GM20431 (cell line): ENCODE data around the gene MTHFSD.

Source experiments
- in situ Hi-C: fragments of 300-500 bp; cut with MseI, MboI; formaldehyde crosslinking; loops from one replicate; pipeline ENCODE4 v1.15.0; 2020; ENCODE audit warnings: low sequenced_read_pairs; ENCODE audit not compliant: unreplicated experiment

The MTHFSD gene

DNA sequence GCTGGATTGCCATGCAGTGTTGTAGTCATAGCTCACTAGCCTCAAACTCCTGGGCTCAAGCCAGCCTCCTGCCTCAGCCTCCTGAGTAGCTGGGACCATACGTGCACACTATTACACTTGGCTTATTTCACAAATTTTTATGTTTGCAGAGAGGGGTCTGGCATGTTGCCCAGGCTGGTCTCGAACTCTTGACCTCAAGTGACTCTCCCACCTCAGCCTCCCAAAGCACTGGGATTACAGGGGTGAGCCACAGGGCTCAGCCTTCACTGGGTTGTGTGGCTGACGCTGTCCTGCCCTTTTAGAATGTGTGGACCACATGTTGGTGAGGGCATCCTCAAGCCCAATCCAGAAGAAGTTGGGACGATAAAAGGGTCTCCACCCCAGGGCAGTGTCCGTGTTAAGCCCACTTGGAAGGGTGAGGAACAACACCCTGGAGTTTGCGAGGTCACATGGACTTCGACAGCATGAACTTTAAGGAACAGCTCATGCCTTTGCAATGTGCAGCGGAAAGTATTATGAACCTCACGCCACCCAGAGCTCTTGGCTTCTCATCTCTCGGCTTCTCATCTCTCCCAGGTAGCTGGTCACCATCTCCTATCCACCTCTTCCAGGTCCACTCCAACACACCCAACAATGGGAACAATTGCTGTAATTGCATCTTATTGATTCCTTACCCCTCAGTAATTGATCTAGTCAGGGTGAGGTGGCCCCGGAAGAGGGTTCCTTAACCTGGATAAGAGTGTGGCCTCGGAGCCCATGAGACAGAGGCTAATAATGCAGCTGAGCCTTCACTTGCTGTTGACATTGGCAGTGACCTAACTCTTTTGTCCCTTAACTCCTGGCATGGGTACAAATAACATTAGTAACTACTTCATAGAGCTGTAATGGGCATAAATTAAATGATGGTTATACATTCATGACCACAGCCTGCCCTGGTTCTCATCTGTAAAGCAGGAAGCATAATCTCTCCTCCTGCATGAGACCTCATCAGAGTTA lies 30.0 kb upstream of the MTHFSD start:
- in situ Hi-C loops = no loop called here

DNA sequence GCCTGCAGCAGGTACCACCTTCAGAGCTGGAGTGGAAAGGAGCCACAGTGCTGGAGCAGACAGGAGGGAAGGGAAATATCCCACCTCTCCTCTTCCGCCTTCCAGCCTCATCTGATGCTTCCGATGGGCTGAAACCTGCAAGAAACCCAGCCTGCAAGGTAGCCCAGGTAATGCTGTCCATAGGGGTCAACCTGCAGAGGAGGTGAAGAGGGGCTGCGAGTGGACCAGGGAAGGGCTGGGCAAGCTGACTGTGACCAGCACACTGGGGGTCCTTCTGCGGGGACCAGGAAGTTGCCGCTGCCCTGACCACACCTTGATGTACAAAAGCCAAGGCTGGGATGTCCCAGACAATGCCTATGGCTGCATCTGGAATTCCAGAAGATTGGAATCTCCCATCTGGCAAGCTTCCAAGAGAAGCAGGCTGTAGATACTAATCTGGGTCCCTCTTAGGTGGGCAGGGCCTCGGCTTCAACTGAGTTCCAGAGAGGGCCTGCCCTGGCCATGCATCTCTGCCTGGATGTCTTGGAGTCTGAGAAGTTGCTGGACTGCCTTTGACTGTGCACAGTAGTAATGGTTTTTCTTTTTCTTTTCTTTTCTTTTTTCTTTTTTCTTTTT lies 29.1 kb upstream of the MTHFSD start:
- in situ Hi-C loops = no loop called here

DNA sequence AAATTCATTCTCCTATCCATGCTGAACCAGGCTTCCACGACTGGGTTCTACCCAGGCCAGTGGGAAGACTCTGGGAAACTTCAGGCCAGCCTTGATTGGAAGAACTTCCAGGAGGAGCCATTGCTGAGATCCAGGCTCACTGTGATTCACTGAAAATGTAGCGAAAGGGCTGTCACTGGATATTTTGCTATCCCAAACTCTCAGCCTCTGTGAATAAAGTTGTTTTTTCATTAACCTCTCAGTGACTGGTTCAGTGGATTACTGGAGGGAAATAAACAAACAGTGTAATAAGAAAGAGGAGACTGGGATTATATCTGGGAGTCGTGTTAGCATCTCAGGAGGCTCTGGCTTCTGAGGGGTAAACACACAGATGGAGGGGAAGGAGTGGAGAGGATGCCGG lies 26.4 kb upstream of the MTHFSD start:
- in situ Hi-C loops = no loop called here

DNA sequence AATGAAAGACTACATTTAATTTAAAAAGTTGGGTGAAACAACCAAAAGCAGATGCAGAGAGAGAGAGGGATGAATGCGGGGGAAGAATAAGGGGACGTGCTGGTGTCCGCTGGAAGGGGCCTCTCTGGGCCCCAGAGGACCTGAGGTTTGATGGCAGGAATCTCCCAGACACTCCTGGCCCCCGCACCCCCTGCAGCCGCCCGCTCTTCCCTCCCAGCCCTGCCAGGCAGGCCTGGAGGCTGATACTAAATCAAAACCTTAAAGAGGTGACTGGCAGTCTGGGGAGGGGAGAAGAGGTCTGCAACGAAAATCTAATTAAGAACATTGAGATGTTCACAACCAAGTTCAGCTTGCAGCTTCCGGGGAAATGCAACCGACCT lies 25.7 kb upstream of the MTHFSD start:
- in situ Hi-C loops = no loop called here

DNA sequence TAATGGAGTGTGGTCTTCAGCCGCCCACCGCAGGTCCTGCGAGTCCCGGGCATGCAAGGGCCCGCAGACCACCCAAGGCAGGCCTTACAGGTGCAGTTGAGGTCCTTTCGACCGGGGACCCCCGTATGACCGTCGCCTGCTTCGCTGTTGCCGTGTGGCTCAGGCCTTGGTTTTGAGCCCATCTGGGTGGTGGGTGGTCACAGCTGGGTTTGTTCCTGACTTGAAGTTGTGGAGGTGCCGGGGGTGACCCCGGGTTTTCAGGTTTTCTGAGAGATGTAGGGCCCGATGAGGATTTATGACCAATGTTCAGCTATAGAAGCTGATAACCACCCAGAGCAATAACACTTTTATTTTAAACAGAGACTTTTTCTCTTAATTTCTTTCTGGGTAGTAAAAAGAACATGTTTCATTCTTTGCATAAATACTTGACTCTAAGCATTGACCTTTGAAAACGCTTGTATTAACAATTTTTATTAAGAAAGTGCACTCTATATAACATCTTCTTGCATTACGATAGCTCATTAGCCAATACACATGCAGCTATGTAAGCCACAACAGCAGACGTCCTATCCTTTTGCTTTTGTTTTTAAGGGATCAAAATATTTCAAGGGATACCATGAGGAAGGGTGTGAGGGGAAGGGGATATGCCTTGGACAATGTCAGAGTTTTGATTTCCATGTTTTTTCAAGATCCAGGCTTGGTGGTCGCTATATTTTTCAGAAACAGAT lies 25.2 kb upstream of the MTHFSD start:
- in situ Hi-C loops = no loop called here

DNA sequence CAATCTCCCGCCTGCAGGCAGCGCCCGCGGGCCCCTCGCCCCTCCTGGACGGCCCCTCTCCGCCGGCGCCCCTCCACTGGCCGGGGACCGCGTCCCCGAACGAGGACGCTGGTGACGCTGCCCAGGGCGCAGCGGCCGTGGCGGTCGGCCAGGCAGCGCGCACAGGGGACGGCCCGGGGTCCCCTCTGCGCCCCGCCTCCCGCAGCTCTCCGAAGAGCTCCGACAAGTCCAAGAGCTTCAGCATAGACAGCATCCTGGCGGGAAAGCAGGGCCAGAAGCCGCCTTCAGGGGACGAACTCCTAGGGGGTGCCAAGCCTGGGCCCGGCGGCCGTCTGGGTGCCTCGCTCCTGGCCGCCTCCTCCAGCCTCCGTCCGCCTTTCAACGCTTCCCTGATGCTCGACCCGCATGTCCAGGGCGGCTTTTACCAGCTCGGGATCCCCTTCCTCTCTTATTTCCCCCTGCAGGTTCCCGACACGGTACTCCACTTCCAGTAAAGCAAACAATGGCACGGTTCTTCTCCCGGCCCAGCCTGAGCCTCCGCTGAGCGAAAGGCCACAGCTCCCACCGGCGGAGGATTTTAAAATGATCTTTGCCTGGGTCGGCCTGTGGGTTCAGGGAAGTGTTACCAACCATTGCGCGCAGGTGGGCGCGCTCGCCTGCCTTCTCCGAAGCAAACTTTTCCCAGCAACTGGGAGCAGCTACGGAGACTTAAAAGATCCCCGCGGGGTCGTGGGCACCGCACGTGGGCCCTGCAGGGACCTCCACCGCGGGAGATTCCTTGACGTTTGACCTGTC lies 24.4 kb upstream of the MTHFSD start:
- in situ Hi-C loops = no loop called here

DNA sequence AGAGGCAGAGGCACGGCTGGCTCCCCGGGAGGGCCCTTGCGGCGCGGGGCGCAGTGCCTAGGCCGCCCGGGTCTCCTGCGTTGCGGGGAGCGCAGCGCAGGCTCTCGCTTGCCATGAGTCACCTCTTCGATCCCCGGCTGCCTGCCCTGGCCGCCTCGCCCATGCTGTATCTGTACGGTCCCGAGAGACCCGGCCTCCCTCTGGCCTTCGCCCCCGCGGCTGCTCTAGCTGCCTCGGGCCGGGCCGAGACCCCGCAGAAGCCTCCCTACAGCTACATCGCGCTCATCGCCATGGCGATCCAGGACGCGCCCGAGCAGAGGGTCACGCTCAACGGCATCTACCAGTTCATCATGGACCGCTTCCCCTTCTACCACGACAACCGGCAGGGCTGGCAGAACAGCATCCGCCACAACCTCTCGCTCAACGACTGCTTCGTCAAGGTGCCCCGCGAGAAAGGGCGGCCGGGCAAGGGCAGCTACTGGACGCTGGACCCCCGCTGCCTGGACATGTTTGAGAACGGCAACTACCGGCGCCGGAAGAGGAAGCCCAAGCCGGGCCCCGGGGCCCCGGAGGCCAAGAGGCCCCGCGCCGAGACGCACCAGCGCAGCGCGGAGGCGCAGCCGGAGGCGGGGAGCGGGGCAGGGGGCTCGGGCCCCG lies 23.7 kb upstream of the MTHFSD start:
- in situ Hi-C loops = no loop called here

DNA sequence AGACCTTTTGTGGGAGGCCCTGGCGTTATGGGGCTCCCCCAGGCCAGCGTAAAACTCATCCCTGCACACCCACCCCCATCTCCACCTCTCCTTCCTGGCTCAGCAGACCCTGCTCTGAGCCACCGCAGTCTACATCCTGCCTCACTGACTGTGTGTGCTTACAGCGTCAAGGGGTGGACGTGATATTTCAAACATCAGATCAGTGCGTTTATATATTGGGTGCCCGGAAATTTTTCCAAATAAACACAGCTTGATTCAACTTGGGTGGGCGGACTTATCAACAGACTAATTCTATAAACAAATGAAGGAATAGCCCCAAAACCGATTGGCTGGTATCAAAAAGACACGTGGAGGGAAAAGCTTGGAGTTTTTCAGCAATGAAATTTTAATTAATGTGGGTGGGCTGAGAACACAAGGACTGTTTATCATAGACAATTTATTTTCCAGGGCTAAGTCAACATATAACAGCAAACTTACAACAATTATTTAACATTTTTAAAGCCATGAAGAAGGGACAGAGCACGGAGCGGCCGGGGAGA lies 23.1 kb upstream of the MTHFSD start, which contains the start of gene FOXL1:
Gene FOXL1, plus strand, starts transcription at position 489 of the 539 bp plus-strand sequence. CDS start 175 bp downstream, outside the sequence.
- in situ Hi-C loops = no loop called here

DNA sequence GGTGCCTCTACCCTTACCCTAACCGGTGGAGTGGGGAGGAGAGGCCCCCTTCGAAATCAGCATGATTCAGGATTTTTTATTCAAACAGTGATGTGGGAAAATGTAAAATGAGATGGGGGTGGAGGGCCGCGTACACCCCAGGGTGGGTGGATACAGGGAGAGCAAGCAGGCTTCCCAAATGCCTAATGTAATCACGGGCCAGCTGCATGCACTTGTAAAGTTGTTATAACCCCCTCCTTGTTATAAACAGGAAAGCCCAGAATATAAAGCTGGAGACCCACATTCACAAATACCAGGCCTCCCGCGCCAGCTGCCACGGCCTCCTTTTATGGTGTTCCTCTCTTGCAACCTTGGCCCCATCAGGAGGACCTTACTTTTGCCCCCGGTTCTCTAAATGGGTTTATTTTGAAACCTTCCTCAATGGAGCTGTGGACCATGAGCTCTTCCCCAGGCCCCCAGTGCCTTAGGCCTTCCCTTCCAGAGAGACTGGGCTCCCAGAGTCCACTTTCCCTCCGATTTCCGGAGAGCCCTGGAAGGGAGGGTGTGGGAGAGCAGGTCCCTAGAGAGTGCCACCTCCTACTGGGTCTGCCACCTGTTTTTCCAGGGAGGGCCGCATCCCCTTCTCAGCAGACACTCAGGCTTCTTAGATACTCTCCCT lies 22.4 kb upstream of the MTHFSD start:
- in situ Hi-C loops = no loop called here

DNA sequence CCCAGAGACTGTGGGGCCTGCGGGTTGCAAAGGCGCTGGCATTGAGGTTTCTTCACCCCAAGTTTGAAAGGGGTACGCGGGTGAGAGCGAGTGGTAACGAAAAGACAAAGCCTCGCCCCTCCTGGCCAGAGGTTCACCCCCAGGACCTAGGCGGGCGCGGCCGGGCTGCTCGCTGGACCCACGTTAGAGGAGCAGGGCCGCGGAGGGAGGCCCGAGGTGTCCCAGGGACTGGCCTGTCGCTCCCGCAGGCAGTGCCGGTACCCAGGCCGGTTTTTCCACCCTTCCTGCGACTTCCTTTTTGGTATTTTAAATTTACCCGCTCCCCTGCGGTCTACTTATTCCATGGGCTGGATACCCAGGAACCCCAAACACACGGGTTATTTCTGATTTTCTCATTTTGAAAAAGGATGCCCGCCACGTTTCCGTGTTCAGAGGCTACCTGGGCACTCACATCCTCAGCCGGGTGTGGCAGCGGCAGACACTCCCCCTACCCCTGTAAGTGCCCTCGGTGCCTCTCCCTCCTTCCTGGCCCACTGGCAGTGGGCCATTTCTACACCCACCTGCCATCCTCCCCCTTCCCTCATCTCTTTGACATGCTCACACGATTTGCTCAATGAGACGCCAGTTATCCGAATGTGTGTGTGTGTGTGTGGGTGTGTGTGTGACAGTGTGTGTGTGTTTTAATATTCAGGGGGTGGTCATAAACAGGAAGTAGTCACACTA lies 21.7 kb upstream of the MTHFSD start:
- in situ Hi-C loops = no loop called here

DNA sequence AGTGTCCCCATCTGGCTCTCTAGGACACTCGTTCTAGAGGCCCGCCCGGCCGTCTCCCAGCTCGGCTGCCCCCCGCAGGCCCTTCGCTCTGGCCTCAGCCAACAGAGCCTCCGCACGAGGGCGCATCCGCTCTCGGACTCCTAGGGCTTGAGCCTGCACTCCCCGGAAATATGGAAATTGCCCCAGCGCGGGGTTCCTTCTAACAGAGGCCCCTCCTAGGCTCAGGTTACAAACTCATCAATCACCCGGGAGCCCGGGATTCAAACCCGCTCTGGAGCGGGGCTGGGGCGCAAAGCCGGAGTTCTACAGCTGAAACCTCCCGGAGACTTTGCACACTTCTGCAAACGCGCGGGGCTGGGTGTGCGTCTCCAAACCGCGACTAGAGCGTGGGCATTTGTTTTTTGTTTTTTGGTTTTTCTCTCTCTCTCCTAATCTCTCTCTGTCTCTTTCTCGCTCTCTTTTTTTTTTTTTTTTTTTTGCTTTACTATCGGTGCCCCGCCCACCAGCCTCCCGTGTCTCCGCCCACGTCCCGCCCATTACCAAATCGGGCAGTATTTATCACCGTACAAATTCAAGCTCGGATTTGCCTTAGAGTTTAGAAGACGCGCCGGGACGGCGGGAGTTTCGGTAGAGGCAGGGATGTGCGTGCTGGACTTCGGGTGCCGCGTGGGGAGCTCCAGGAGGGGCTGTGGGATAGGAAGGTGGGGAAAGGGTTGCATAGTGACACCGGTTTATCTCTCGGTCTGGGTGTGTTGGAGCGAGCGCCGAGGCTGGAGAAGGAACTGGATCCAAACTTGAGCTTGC lies 20.9 kb upstream of the MTHFSD start:
- in situ Hi-C loops = no loop called here

DNA sequence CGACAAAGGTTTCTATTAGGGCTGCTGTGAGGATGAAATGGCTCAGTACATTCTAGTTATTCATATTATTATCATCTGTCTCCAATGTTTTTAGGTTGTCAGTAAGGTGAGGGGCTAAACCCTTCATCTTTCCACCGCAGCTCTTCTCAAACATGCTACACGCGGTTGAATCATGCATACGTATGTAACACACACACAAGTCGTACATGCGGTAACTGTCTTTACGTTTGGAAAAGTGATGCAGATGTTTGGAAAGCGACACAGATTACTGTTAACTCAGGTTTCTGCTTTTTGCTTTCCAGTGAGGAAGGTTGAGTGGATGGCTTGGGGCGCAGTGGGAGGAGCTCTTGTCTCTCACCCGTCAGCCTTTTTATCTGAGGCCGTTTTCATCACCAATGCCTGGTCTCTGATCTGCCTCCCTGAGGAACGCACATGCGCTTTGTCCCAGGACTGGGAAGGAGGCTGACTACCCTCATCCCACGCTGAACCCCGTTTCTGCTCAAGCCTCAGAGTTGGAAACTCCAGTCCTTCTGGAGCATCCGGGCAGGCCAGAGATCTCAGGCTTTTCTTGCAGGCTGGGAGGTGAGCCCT lies 20.2 kb upstream of the MTHFSD start:
- in situ Hi-C loops = no loop called here

DNA sequence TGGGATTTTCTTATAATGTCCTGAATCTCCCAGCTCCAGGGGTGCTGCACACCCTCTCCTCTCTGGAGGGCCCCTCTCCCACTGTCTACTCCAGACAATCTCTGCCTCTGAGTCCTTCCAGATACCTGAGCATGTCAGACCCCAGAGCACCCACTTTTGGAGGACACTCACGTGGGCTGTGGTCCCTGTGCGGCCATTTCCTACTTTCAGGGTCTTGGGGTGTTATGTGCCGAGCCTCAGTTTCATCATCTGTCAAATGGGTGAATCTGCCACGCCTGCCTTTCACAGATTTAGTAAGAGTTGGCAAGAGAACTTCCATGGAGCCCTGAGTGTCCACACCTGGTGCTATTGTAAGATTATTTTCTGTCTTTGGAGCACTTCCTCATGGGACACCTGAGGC lies 19.6 kb upstream of the MTHFSD start:
- in situ Hi-C loops = loop anchor here (25.0 kb wide), 1 partner anchor 713 kb away; no protein-coding TSS in a partner anchor

DNA sequence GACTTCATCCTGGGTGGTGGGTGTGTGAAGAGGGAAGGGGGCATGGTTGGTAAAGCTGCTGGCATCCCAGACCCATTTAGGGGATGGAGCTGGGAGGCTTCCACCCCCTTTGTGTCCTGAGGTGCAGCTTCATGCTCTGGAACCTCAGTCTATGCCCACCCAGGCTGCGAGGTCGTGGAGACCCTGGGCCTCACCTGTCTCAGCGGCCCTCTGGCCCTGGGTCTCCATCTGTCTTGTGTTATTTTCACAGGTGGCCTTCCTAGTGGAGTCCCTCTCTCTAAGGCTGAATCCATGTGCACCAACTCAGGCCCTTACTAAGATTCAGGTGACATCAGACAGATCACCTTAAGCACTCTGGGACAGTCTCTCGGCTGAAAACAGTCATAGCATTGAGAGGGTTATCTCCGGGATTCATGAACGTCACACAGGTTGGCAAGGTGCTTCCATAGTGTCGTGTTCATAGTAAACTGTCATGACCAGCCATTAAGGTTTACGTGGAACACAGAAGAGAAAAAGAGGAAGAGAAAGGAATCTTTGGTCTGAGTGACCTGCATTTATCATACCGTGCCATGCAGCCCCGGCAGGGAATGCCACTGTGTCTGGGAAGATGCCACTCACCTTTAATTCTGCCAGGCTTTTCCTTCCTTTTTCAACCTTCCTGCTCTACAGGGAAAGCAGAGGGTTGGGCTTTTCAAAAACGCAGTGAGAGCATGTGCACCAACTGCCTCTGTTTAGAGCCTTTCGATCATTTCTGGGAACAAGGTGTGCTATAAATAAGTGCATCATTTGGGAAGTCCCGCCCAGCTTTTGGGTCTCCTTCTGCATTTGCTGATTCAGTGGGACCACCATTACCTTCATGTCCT lies 18.8 kb upstream of the MTHFSD start:
- in situ Hi-C loops = loop anchor here (25.0 kb wide), 1 partner anchor 713 kb away; no protein-coding TSS in a partner anchor

DNA sequence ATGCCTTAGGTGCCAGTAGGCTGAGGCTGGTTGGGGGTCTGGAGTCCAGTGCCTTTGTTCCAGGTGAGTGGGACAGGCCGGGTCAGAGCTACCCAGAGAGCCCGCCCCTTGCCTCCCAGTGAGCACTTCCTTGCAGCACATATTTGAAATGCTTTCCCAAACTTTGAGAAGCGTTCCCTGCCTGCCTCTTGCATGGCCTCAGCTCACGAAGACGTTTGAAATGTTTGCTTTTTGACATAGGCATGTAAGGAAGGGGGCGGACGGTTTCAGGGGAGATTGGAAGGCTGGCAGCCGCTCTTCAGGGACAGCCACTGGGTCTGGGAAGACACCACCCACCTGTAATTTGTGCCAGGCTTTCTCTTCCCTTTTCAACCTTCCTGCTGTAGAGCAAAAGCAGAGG lies 18.2 kb upstream of the MTHFSD start:
- in situ Hi-C loops = loop anchor here (25.0 kb wide), 1 partner anchor 714 kb away; no protein-coding TSS in a partner anchor

DNA sequence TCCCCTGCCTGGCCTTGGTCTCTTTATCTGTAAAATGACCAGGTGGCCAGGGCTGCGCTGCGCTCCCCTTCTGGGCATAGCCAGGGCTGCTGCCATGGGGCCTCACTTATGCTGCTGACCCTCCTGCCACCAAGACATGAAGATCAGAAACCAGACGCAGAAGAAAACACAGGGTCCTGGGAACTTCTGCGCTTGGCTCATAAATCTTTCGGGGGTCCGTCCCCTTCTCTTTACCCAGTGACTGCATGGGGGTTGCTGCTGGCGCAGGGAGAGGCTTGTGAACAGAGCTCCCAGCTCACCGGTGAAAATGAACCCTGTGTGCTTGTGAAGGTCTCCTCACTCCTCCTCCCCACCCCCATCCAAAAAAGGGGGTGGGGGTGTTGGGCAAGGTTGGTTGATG lies 17.6 kb upstream of the MTHFSD start:
- in situ Hi-C loops = loop anchor here (25.0 kb wide), 1 partner anchor 715 kb away; no protein-coding TSS in a partner anchor
